Cardiac fibroblast (primary cell): Measurements from ENCODE around the gene NISCH.

Source experiments
- DNase-seq, 2 donors: peaks; one replicate each; pipeline versions ENCODE4 v3.0.0 to v3.0.0-alpha.2; 2010; ENCODE audit warnings: low read depth in 2 of 2
- H3K4me3 ChIP-seq, 2 donors: replicated peaks in 1 of 2; 1 replicate in 1 of 2; 2 replicates in 1 of 2; pipeline ENCODE4 v1.5.1; 2011; ENCODE audit warnings: low read depth in 2 of 2, low read length in 2 of 2, mild to moderate bottlenecking in 2 of 2, moderate library complexity in 1 of 2
- CTCF ChIP-seq: IDR thresholded peaks from one replicate; pipeline ENCODE4 v1.5.1; 2011; ENCODE audit warnings: low read depth, mild to moderate bottlenecking, low read length, inconsistent platforms

The NISCH gene

GRCh38 chr3:52479877-52480575, 24.6 kb downstream of the NISCH start:
- no peak for DNase-seq
- TF ChIP-seq CTCF, result no peak
- H3K4me3 ChIP-seq, result no peak overlapping the region

GRCh38 chr3:52480768-52481715, 25.6 kb downstream of the NISCH start:
- TF ChIP-seq CTCF, result no peak
- DNase-seq, result no peak
- H3K4me3 ChIP-seq, result no peak overlapping the region

GRCh38 chr3:52481819-52482521, 26.6 kb downstream of the NISCH start:
- H3K4me3 ChIP-seq, result no peak overlapping the region
- peak; percentile 20 to 30 for DNase-seq
- peak; percentile 61 for TF ChIP-seq CTCF

- no peak overlapping the region for H3K4me3 ChIP-seq
- no peak for TF ChIP-seq CTCF
- no peak for DNase-seq
These were observed 27.7 kb downstream of the NISCH start for GRCh38 chr3:52483081-52483480.

- peak in 1 of 2 donors; percentile 64 for DNase-seq
- no peak overlapping the region for H3K4me3 ChIP-seq
- no peak for TF ChIP-seq CTCF
These were observed 28.4 kb downstream of the NISCH start for GRCh38 chr3:52483577-52484381.
